A549 (cell line): ENCODE results near the gene KCNAB1. TPM values are rescaled to one million over a fixed set of nuclear protein-coding genes. Genes with fewer than 3 reads are reported as not detected.

Source experiments
- ATAC-seq, 2 experiments: fragments of 200-7000 bp in 1 of 2; fragments of >200 bp in 1 of 2; cut with Nextera tagmentation in 1 of 2; cut with Tn5 transposase in 1 of 2; 3 replicates each; pipeline versions ENCODE4 v1.8.0 to v1.9.1; 2018 to 2020; ENCODE audit warnings: mild to moderate bottlenecking in 1 of 2, moderate library complexity in 1 of 2
- CTCF ChIA-PET: fragments of 300-600 bp; sonication (Branson Sonifier 250); formaldehyde crosslinking; extraction: SDS; loops from one replicate; lab custom pipeline; 2021; ENCODE audit warnings: antibody characterized with exemption, inconsistent platforms; lab: Yijun Ruan, JAX
- POLR2A ChIA-PET: fragments of 350-600 bp; formaldehyde crosslinking; extraction: SDS; loops from one replicate; lab custom pipeline; 2021; ENCODE audit warnings: antibody characterized with exemption, inconsistent platforms; lab: Yijun Ruan, JAX
- DNase-seq, 2 experiments: peaks; one replicate each; pipeline versions ENCODE4 v3.0.0 to v3.0.0-alpha.2; 2011 to 2016; ENCODE audit warnings: low read depth in 1 of 2, low spot score in 1 of 2
- FAIRE-seq: peaks from 2 replicates; lab custom pipeline; 2011; peaks lifted over from hg19 to GRCh38; lab: Jason Lieb, UNC
- H3K27ac ChIP-seq, 2 experiments: fragments of >200 bp; sonication (Bioruptor Twin); formaldehyde crosslinking; 3 replicates each; pipeline ENCODE4 v1.5.1; 2016 to 2017
- H3K4me1 ChIP-seq: fragments of >200 bp; sonication (Bioruptor Twin); formaldehyde crosslinking; 3 replicates; pipeline ENCODE4 v1.6.1; 2016
- H3K4me2 ChIP-seq: fragments of >200 bp; sonication (Bioruptor Twin); formaldehyde crosslinking; 3 replicates; pipeline ENCODE4 v1.6.1; 2016
- H3K4me3 ChIP-seq: fragments of >200 bp; sonication (Bioruptor Twin); formaldehyde crosslinking; 3 replicates; pipeline ENCODE4 v1.5.1; 2016
- H3K9me3 ChIP-seq: fragments of >200 bp; sonication (Bioruptor Twin); formaldehyde crosslinking; 3 replicates; pipeline ENCODE4 v1.6.1; 2016
- ATOH8 ChIP-seq: fragments of 250-450 bp; sonication (Bioruptor Pico); IDR thresholded peaks from 2 replicates; pipeline ENCODE4 v1.5.0; 2020; ENCODE audit warnings: low read depth, mild to moderate bottlenecking, moderate library complexity
- CEBPB ChIP-seq, 2 experiments: fragments of >200 bp in 1 of 2; sonication (Bioruptor Twin) in 1 of 2; formaldehyde crosslinking in 1 of 2; IDR thresholded peaks; 2 replicates each; pipeline ENCODE4 v1.6.1; 2012 to 2016
- EHF ChIP-seq: fragments of 250-450 bp; sonication (Bioruptor Pico); IDR thresholded peaks from 2 replicates; pipeline ENCODE4 v1.5.0; 2020; ENCODE audit warnings: mild to moderate bottlenecking
- ESRRA ChIP-seq: fragments of 150-350 bp; IDR thresholded peaks from 2 replicates; pipeline ENCODE4 v1.6.1; 2014; ENCODE audit warnings: mild to moderate bottlenecking, low read length, borderline replicate concordance
- GATA3 ChIP-seq: IDR thresholded peaks from 2 replicates; pipeline ENCODE4 v1.6.1; 2012; ENCODE audit warnings: borderline replicate concordance
- HDAC2 ChIP-seq: fragments of 200-600 bp; sonication (generic); IDR thresholded peaks from 2 replicates; pipeline ENCODE4 v1.6.1; 2016
- HEYL ChIP-seq: fragments of 250-450 bp; sonication (Bioruptor Pico); IDR thresholded peaks from 2 replicates; pipeline ENCODE4 v1.8.0; 2021; ENCODE audit warnings: mild to moderate bottlenecking, moderate library complexity
- HOXA7 ChIP-seq: fragments of 250-450 bp; sonication (Bioruptor Pico); IDR thresholded peaks from 2 replicates; pipeline ENCODE4 v1.5.0; 2020; ENCODE audit warnings: mild to moderate bottlenecking, moderate library complexity
- HOXB13 ChIP-seq: fragments of 250-450 bp; sonication (Bioruptor Pico); IDR thresholded peaks from 2 replicates; pipeline ENCODE4 v1.5.0; 2020; ENCODE audit warnings: low read depth, mild to moderate bottlenecking, moderate library complexity
- JUNB ChIP-seq: fragments of >200 bp; sonication (Bioruptor Twin); formaldehyde crosslinking; IDR thresholded peaks from 2 replicates; pipeline ENCODE4 v1.6.1; 2016
- MAX ChIP-seq: IDR thresholded peaks from 2 replicates; pipeline ENCODE4 v1.6.1; 2012
- MYC ChIP-seq: IDR thresholded peaks from 2 replicates; pipeline ENCODE4 v1.6.1; 2012; ENCODE audit warnings: mild to moderate bottlenecking, inconsistent platforms, low read length, improper control_type of control experiment, borderline replicate concordance
- NFE2L2 ChIP-seq: fragments of 150-350 bp; conservative IDR thresholded peaks from 2 replicates; pipeline ENCODE4 v1.6.1; 2014; ENCODE audit warnings: low read length
- PBX3 ChIP-seq: IDR thresholded peaks from 2 replicates; pipeline ENCODE4 v1.6.1; 2012
- RAD21 ChIP-seq, 2 experiments: fragments of >200 bp in 1 of 2; sonication (Bioruptor Twin) in 1 of 2; formaldehyde crosslinking in 1 of 2; IDR thresholded peaks in 1 of 2; conservative IDR thresholded peaks in 1 of 2; 2 replicates in 1 of 2; 3 replicates in 1 of 2; pipeline ENCODE4 v1.6.1; 2012 to 2018; ENCODE audit warnings: inconsistent platforms in 1 of 2
- RARB ChIP-seq: fragments of 250-450 bp; sonication (Bioruptor Pico); IDR thresholded peaks from 2 replicates; pipeline ENCODE4 v1.8.0; 2021; ENCODE audit warnings: mild to moderate bottlenecking, moderate library complexity
- RCOR1 ChIP-seq: fragments of 150-350 bp; IDR thresholded peaks from 2 replicates; pipeline ENCODE4 v1.6.1; 2014; ENCODE audit warnings: antibody characterized with exemption, low read length, low read depth
- SMC3 ChIP-seq: fragments of >200 bp; sonication (Bioruptor Twin); formaldehyde crosslinking; IDR thresholded peaks from 3 replicates; pipeline ENCODE4 v1.6.1; 2018; ENCODE audit warnings: inconsistent platforms
- ZC3H11A ChIP-seq: fragments of 450-650 bp; IDR thresholded peaks from 2 replicates; pipeline ENCODE4 v1.6.1; 2014; ENCODE audit warnings: antibody characterized with exemption, mild to moderate bottlenecking
- ZFP36 ChIP-seq: fragments of 450-650 bp; IDR thresholded peaks from 2 replicates; pipeline ENCODE4 v1.6.1; 2014; ENCODE audit warnings: borderline replicate concordance; ENCODE audit not compliant: partially characterized antibody
- ZSCAN20 ChIP-seq: fragments of 250-450 bp; sonication (Bioruptor Pico); IDR thresholded peaks from 2 replicates; pipeline ENCODE4 v1.8.0; 2022; ENCODE audit warnings: mild to moderate bottlenecking, moderate library complexity
- WGBS: methylation state at CpG from one replicate; pipeline ENCODE4 v1.1.6; 2017; ENCODE audit errors: missing lambda C conversion rate; 5-methylcytosine and 5-hydroxymethylcytosine counted together
- polyA plus RNA-seq, 4 experiments: library from polyadenylated mRNA; depleted of rRNA in 3 of 4; stranded (reverse); fragments of >200 nt; fragmentation: RNase III in 1 of 4; extraction: RNeasy Plus Mini Kit Qiagen cat#74134 plus additional on column Dnase treatment in 1 of 4; gene quantifications; 2 replicates in 3 of 4; 3 replicates in 1 of 4; pipeline ENCODE4 v1.2.3, GENCODE V29; 2011 to 2017
- TF ChIP-seq, protein P1 (sequence below): fragments of >200 bp; sonication (Bioruptor Twin); formaldehyde crosslinking; IDR thresholded peaks from 2 replicates; pipeline ENCODE4 v1.6.1; 2016

Gene KCNAB1
- polyA plus RNA-seq, 2 of the 4 experiments (the other 2 are of a cell fraction): not detected

GRCh38 chr3:156108616-156109015 is 11.8 kb upstream of the KCNAB1 start:
- DNase-seq (no peak), ATAC-seq (no peak), FAIRE-seq (no peak)
- WGBS: 59% methylated on average over 3 of the region's 3 CpGs
- H3K4me1 ChIP-seq: no peaks in the 10 kb centered on the region
- ChIA-PET POLR2A (no interaction called here), CTCF (interaction anchor here (1.1 kb wide), 1 partner anchor 15 kb away, joined by 3 read pairs; no protein-coding TSS in a partner anchor)
- H3K9me3 ChIP-seq: no peaks in the 10 kb centered on the region
- TF ChIP-seq HOXA7 (CRISPR knock-in tag): no peak
- TF ChIP-seq ZSCAN20 (CRISPR knock-in tag): no peak
- no peak for TF ChIP-seq JUNB
- TF ChIP-seq CEBPB (IDR thresholded peaks at IDR 0.05): no peak
- TF ChIP-seq MYC: no peak
- no peak for TF ChIP-seq SMC3
- no peak for TF ChIP-seq NFE2L2
- TF ChIP-seq ATOH8 (CRISPR knock-in tag): no peak
- TF ChIP-seq RARB (CRISPR knock-in tag): no peak
- TF ChIP-seq PBX3: no peak
- TF ChIP-seq MAX: no peak
- no peak for TF ChIP-seq GATA3
- TF ChIP-seq RAD21 (conservative IDR thresholded peaks at IDR 0.05 in 1 of 2, IDR thresholded peaks at IDR 0.05 in 1 of 2): no peak
- no peak for TF ChIP-seq EHF (CRISPR knock-in tag)
- no peak overlapping the region for H3K4me2 ChIP-seq
- no peak overlapping the region for H3K4me3 ChIP-seq
- no peak overlapping the region for H3K27ac ChIP-seq

GRCh38 chr3:156109989-156110388 is 10.4 kb upstream of the KCNAB1 start:
- FAIRE-seq: no peak
- Histone ChIP-seq H3K4me3 (no peak overlapping the region), H3K4me1 (no peaks in the 10 kb centered on the region), H3K9me3 (no peaks in the 10 kb centered on the region), H3K4me2 (no peak overlapping the region)
- no peak for ATAC-seq
- POLR2A ChIA-PET: no interaction called here
- TF ChIP-seq, protein P1, sequence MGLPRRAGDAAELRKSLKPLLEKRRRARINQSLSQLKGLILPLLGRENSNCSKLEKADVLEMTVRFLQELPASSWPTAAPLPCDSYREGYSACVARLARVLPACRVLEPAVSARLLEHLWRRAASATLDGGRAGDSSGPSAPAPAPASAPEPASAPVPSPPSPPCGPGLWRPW: no peak
- TF ChIP-seq ESRRA (no peak), RCOR1 (no peak), HOXB13 (CRISPR knock-in tag) (no peak), NFE2L2 (no peak), PBX3 (no peak), HDAC2 (no peak), ZFP36 (no peak), MYC (no peak), HOXA7 (CRISPR knock-in tag) (no peak), ZC3H11A (no peak), HEYL (no peak)
- TF ChIP-seq, all 56 proteins: peak for 0
- CTCF ChIA-PET: no interaction called here
- 58% methylated on average over 9 of the region's 9 CpGs for WGBS
- DNase-seq: no peak
- H3K27ac ChIP-seq: no peak overlapping the region
